Karpas-422 (cell line): ENCODE results near the gene STARD10. TPM values are rescaled to one million over a fixed set of nuclear protein-coding genes. Genes with fewer than 3 reads are reported as not detected.
"Not testable (repeated sequence)": the region's sequence is repeated elsewhere in the genome, so short reads cannot be mapped to it uniquely, and the experiment has no call there.

Source experiments
- DNase-seq: peaks from one replicate; pipeline ENCODE4 v3.0.0-alpha.2; 2015
- H2AFZ ChIP-seq: fragments of 200-600 bp; sonication (generic); 2 replicates; pipeline ENCODE4 v1.6.1; 2014; ENCODE audit warnings: antibody characterized with exemption, low read length, mixed read lengths
- H3K27ac ChIP-seq: fragments of 200-600 bp; sonication (generic); 2 replicates; pipeline ENCODE4 v1.5.1; 2014; ENCODE audit warnings: mild to moderate bottlenecking, low read length, moderate library complexity
- H3K27me3 ChIP-seq: fragments of 200-600 bp; sonication (generic); 2 replicates; pipeline ENCODE4 v1.6.1; 2014; ENCODE audit warnings: low read length, mixed read lengths
- H3K36me3 ChIP-seq: fragments of 200-600 bp; sonication (generic); 2 replicates; pipeline ENCODE4 v1.6.1; 2014; ENCODE audit warnings: low read length, mixed read lengths; ENCODE audit not compliant: insufficient read depth
- H3K4me1 ChIP-seq: fragments of 200-600 bp; sonication (generic); 2 replicates; pipeline ENCODE4 v1.6.1; 2014; ENCODE audit warnings: mild to moderate bottlenecking, low read length, mixed read lengths
- H3K4me2 ChIP-seq: fragments of 200-600 bp; sonication (generic); 2 replicates; pipeline ENCODE4 v1.6.1; 2014; ENCODE audit warnings: low read length, low read depth, mild to moderate bottlenecking; ENCODE audit not compliant: poor library complexity, severe bottlenecking
- H3K4me3 ChIP-seq: fragments of 200-600 bp; sonication (generic); 2 replicates; pipeline ENCODE4 v1.5.1; 2014; ENCODE audit warnings: mild to moderate bottlenecking, antibody characterized with exemption, low read length, mixed read lengths
- H3K79me2 ChIP-seq: fragments of 200-600 bp; sonication (generic); 2 replicates; pipeline ENCODE4 v1.6.1; 2014; ENCODE audit warnings: mild to moderate bottlenecking, low read length, mixed read lengths
- H3K9ac ChIP-seq: fragments of 200-600 bp; sonication (generic); 2 replicates; pipeline ENCODE4 v1.6.0; 2014; ENCODE audit warnings: low read length
- H3K9me2 ChIP-seq: fragments of 200-600 bp; sonication (generic), shearing (Covaris generic); replicated peaks from 2 replicates; pipeline ENCODE4 v1.6.0; 2014; ENCODE audit warnings: mild to moderate bottlenecking, low read length, moderate library complexity; ENCODE audit not compliant: insufficient read depth
- H3K9me3 ChIP-seq: fragments of 300-700, 200-600 bp; sonication (generic); 2 replicates; pipeline ENCODE4 v1.6.1; 2014; ENCODE audit warnings: low read length, mixed read lengths
- H4K20me1 ChIP-seq: fragments of 200-600 bp; sonication (generic); 2 replicates; pipeline ENCODE4 v1.6.1; 2014; ENCODE audit warnings: mild to moderate bottlenecking, antibody characterized with exemption, low read length, low read depth; ENCODE audit not compliant: insufficient read depth
- total RNA-seq: library from RNA; depleted of rRNA; stranded (reverse); fragments of >200 nt; shearing (Covaris generic); gene quantifications from 2 replicates; pipeline ENCODE4 v1.2.3, GENCODE V29; 2014; ENCODE audit warnings: low replicate concordance

The STARD10 gene
- total RNA-seq, 1 experiment from 2014 or later, result 4.7 TPM

GRCh38 chr11:72791228-72791627, 2.6 kb downstream of the STARD10 start:
- peaks cover 27% of the 10 kb centered on the region for H3K4me1 ChIP-seq
- DNase-seq, H3K36me3 ChIP-seq, H3K27ac ChIP-seq, H2AFZ ChIP-seq, H3K9me2 ChIP-seq, H4K20me1 ChIP-seq, H3K9me3 ChIP-seq, H3K4me3 ChIP-seq, H3K79me2 ChIP-seq, H3K4me2 ChIP-seq, H3K9ac ChIP-seq, H3K27me3 ChIP-seq: not testable (repeated sequence)

DNA sequence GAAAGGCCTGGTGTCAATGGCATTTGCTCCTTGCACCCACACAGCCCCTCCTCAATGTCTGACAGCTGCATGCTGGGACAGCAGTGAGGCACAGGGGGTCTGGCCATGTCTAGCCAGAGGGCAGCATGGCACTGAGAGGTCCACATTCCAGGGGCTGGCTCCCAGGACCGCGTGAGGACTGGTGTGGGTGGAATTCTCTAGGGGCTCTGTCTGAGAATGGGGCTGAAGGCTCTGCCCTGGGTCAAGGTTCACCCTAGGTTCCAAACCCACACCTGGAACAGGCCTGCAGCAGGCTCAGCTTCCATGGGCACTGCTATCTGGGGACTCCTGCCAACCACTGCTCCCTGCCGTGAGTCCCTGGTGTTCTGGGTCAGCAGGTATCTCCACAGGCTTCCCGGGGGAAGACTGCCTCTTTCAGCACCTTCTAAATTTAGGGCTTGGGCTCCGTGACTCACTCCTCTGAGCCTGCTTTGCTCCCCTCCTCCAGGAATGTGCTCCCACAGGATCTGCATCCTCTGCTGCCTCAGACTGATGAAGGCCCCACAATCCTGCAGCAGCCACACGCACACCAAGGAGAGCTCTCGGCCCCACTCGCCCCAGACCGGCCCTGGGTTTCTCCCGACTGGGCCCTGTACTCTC, 4.2 kb downstream of the STARD10 start:
- Histone ChIP-seq H3K4me3 (no peak overlapping the region), H3K4me1 (peaks cover 24% of the 10 kb centered on the region), H3K79me2 (no peaks in the 10 kb centered on the region), H3K9ac (no peak overlapping the region), H3K9me3 (no peaks in the 10 kb centered on the region), H3K27ac (no peak overlapping the region), H3K27me3 (no peaks in the 10 kb centered on the region), H2AFZ (no peak overlapping the region), H3K9me2 (no peaks in the 10 kb centered on the region), H3K4me2 (no peak overlapping the region), H3K36me3 (no peaks in the 10 kb centered on the region), H4K20me1 (no peaks in the 10 kb centered on the region)
- no peak for DNase-seq

DNA sequence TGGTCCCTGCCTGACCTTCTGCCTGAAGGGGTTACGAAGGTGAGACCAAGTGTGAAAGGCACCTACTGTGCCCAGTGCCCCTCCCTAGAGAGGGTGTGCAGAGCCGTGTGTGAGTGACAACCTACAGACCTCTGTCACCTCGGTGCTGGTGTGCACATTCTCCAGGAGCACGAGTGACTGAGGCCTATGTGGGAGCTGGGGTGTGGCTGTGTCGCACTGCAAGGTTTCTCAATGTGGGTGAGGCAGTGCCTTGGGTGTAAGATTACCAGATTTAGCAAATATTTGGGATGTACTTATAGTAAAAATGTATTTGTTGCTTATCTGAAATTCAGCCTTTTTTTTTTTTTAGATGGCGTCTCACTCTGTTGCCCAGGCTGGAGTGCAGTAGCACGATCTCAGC, 5.6 kb downstream of the STARD10 start:
- Histone ChIP-seq H3K9me2 (no peaks in the 10 kb centered on the region), H3K27ac (no peak overlapping the region), H3K9me3 (no peaks in the 10 kb centered on the region), H4K20me1 (no peaks in the 10 kb centered on the region), H3K79me2 (no peaks in the 10 kb centered on the region), H3K9ac (no peak overlapping the region), H3K4me3 (no peak overlapping the region), H3K4me2 (no peak overlapping the region), H3K4me1 (peaks cover 15% of the 10 kb centered on the region), H2AFZ (no peak overlapping the region), H3K27me3 (no peaks in the 10 kb centered on the region), H3K36me3 (no peaks in the 10 kb centered on the region)
- no peak for DNase-seq

DNA sequence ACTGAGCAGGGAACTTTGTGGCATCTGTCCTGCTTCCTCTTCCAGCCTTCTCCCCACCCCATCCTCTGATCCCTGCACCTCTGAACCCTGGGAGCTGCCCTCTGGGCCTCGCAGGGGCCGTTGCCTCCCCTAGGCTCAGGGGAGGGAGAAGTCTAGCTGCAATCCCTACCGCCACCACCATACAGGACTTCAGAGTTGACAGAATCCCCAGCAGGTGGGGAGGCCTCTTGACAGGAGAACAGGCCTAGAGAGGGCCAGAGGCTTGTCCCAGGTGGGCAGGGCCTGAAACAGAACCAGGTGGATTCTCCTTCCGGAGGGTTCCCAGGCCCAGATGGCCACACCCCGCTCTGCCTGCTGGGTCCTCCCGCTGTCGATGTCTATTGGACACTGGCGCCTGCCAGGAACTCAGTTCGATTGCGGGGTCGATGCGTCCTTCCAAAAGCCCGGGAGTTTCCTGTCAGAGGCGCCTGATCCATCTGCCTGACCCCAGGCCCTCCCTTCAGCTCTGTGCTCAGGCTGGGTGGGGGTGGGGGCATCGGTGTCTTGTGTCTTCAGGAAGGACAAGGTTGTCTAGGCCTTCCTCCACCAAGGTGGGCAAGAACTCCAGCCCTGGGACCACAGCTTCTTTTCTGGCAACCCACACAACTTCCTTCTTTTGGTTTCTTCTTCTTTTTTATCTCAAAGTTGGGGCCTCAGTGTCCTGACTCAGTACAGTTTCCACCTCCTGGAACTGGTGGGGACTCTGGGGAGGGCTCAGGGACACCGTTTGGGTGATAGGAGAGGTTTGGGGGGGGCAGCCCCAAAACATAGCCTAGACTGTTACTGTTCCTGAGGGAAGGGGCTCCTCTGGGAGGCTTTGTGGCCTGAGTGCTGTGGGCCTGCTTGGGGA, 6.4 kb downstream of the STARD10 start:
- peaks cover 8% of the 10 kb centered on the region for H3K4me1 ChIP-seq
- no peak overlapping the region for H3K9ac ChIP-seq
- no peak overlapping the region for H3K4me2 ChIP-seq
- H4K20me1 ChIP-seq, result no peaks in the 10 kb centered on the region
- no peaks in the 10 kb centered on the region for H3K27me3 ChIP-seq
- no peaks in the 10 kb centered on the region for H3K9me2 ChIP-seq
- H3K79me2 ChIP-seq, result no peaks in the 10 kb centered on the region
- H3K36me3 ChIP-seq, result no peaks in the 10 kb centered on the region
- no peaks in the 10 kb centered on the region for H3K9me3 ChIP-seq
- H3K27ac ChIP-seq, result no peak overlapping the region
- DNase-seq, result peak; percentile 66
- no peak overlapping the region for H3K4me3 ChIP-seq
- no peak overlapping the region for H2AFZ ChIP-seq

DNA sequence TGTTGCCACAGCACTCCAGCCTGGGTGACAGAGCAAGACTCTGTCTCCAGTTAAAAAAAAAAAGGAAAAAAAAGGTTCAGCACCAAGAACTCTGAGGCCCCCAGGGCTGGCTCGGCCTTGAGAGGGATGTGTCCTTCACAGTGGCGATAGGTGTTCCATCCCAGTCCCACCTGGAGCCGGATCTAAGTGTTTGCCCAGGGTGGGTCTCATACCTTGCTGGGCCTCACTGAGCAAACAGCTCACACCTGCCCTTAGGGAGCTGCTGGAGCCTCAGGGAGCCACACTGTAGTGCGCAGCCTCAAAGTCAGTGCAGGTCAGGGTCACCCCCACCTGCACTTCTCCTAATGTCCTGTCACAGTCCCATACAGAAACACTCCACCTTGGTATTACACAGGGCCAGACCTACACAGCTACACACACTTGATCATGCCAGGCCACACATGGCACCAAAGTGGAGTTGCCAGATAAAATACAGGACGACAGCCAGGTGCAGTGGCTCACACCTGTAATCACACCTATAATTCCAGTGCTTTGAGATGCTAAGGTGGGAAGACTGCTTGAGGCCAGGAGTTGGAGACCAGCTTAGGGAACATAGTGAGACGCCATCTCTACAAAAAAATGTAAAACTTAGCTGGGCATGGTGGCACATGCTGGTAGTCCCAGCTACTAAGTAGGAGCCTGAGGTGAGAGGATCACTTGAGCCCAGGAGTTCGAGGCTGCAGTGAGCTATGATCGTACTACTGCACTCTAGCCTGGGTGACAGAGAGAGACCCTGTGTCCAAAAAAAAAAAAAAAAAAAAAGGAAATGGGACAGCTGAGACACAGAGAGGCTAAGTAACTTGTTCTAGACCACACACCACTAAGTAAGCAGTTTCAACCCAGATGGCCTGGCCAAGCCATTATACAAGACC, 7.3 kb downstream of the STARD10 start:
- Histone ChIP-seq H3K9me2 (no peaks in the 10 kb centered on the region), H3K27me3 (no peaks in the 10 kb centered on the region), H3K9me3 (no peaks in the 10 kb centered on the region), H3K27ac (no peak overlapping the region), H3K4me3 (no peak overlapping the region), H3K9ac (no peak overlapping the region), H3K4me2 (no peak overlapping the region), H3K4me1 (peaks cover 11% of the 10 kb centered on the region), H2AFZ (no peak overlapping the region), H3K36me3 (no peaks in the 10 kb centered on the region), H3K79me2 (no peaks in the 10 kb centered on the region), H4K20me1 (no peaks in the 10 kb centered on the region)
- no peak for DNase-seq

DNA sequence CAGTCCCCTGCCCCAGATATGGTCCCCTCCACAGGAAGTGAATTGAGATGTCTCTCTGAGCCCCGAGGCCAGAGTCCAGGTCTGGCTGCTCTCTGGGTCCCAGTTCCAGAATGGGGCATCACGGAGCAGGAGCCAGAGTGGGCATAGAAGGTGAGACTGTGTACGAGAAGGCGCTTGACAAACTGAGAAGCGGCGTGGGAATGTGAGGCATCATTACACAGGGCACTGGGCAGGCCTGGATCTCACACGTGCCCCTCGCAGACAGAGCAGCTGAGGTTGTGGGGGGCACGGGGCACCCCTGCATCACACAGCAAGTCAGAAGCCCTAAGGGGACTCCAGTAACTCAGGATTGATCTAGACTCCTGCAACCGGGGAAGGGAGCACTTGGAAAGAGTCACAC, 9.2 kb downstream of the STARD10 start:
- no peak for DNase-seq
- H3K27ac ChIP-seq, result no peak overlapping the region
- no peaks in the 10 kb centered on the region for H3K27me3 ChIP-seq
- H3K79me2 ChIP-seq, result no peaks in the 10 kb centered on the region
- no peak overlapping the region for H2AFZ ChIP-seq
- H3K9ac ChIP-seq, result no peak overlapping the region
- no peaks in the 10 kb centered on the region for H3K9me3 ChIP-seq
- peaks cover 11% of the 10 kb centered on the region for H3K4me1 ChIP-seq
- H3K36me3 ChIP-seq, result no peaks in the 10 kb centered on the region
- no peak overlapping the region for H3K4me3 ChIP-seq
- H3K9me2 ChIP-seq, result no peaks in the 10 kb centered on the region
- H4K20me1 ChIP-seq, result no peaks in the 10 kb centered on the region
- H3K4me2 ChIP-seq, result no peak overlapping the region

DNA sequence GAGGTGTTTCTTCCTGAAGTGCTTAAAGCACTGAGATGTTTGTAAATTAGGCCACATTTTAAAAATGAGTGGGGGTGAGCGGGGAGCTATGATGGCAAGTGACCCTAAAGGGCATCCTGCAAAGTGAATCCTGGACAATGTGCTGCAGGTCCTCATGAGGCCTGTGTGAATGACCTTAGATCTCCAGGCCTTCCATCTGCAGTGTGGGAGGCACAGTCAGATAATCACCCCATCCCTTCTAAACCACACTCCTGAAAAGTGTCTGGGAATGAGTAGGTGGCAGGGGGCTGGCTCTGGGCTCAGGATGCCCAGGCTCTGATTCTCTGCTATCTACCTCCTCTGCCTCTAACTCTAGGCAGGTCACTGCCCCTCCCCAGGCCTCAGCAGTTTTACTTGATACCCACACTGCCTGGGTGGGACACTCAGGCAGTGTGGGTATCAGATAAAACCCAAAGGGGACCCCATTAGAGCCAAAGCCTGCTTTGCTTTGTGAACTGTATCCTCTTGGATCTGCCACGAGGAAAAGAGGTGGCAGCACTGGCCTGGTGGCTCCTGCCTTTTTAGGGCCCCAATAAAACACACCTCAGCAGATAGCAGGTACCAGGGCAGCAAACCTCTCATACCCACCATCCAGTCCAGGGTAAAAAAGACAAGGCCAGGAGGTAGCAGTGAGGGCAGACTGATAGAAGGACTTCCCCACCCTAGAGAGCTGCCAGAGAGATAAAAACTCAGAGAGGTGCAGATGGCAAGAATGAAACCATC, 10.5 kb downstream of the STARD10 start:
- H3K4me2 ChIP-seq, result no peak overlapping the region
- no peak overlapping the region for H3K4me3 ChIP-seq
- no peaks in the 10 kb centered on the region for H3K27me3 ChIP-seq
- no peaks in the 10 kb centered on the region for H3K79me2 ChIP-seq
- H4K20me1 ChIP-seq, result no peaks in the 10 kb centered on the region
- H3K4me1 ChIP-seq, result peaks cover 11% of the 10 kb centered on the region
- DNase-seq, result no peak
- no peaks in the 10 kb centered on the region for H3K36me3 ChIP-seq
- no peak overlapping the region for H3K27ac ChIP-seq
- no peaks in the 10 kb centered on the region for H3K9me2 ChIP-seq
- H3K9ac ChIP-seq, result no peak overlapping the region
- H3K9me3 ChIP-seq, result no peaks in the 10 kb centered on the region
- H2AFZ ChIP-seq, result no peak overlapping the region
